Airway epithelial cell (primary cell): ENCODE data around the gene PGA5. TPM values are rescaled to one million over a fixed set of nuclear protein-coding genes. Genes with fewer than 3 reads are reported as not detected.

Experiments
- total RNA-seq: library from RNA; depleted of rRNA; stranded (reverse); fragments of >200 nt; gene quantifications from 2 replicates; pipeline ENCODE4 v1.2.3, GENCODE V29; 2015

PGA5 gene
- not detected in 2 replicates for total RNA-seq

GRCh38 chr11:61240875-61241274, at the start of gene PGA5:
Gene PGA5, plus strand, starts transcription at chr11:61241175. Its CDS starts 52 bp downstream, at chr11:61241227.

GRCh38 chr11:61202950-61203746, 37.8 kb upstream of the PGA5 start, which contains the start of gene PGA3:
Gene PGA3, plus strand, starts transcription at chr11:61203515. Its CDS starts 50 bp downstream, at chr11:61203565.

GRCh38 chr11:61222047-61222446, 18.9 kb upstream of the PGA5 start, which contains the start of gene PGA4:
Gene PGA4, plus strand, starts transcription at chr11:61222347. Its CDS starts 54 bp downstream, at chr11:61222401.

GRCh38 chr11:61294717-61295595, 54.0 kb downstream of the PGA5 start, which contains the start of gene VWCE:
Gene VWCE, minus strand, starts transcription at chr11:61295316. Its CDS starts 279 bp downstream, at chr11:61295037.

Other genes with a start within 250 kb of the PGA5 start
- not detected in 2 replicates for gene CD5, start 138.7 kb upstream of the PGA5 start, total RNA-seq
- 7.3 and 19.1 TPM in 2 replicates for gene VPS37C, start 79.7 kb upstream of the PGA5 start, total RNA-seq
- not detected in 2 replicates for gene PGA3, start 37.7 kb upstream of the PGA5 start, total RNA-seq
- not detected in 2 replicates for gene PGA4, start 18.8 kb upstream of the PGA5 start, total RNA-seq
- 0.21 TPM in 1 of 2 replicates, not detected in the other for gene VWCE, start 54.1 kb downstream of the PGA5 start, total RNA-seq
- 145 and 181 TPM in 2 replicates for gene DDB1, start 91.9 kb downstream of the PGA5 start, total RNA-seq
- 35.8 and 36.3 TPM in 2 replicates for gene TKFC, start 92.1 kb downstream of the PGA5 start, total RNA-seq
- gene CYB561A3, start 120.7 kb downstream of the PGA5 start, total RNA-seq = 50.0 and 62.9 TPM in 2 replicates
- 24.7 and 29.1 TPM in 2 replicates for gene TMEM138, start 121.2 kb downstream of the PGA5 start, total RNA-seq
- gene TMEM216, start 151.4 kb downstream of the PGA5 start, total RNA-seq = 8.1 and 8.6 TPM in 2 replicates
- 27.7 and 34.7 TPM in 2 replicates for gene CPSF7, start 188.8 kb downstream of the PGA5 start, total RNA-seq
- 29.8 and 45.3 TPM in 2 replicates for gene SDHAF2, start 188.9 kb downstream of the PGA5 start, total RNA-seq